MCF 10A (cell line): Measurements from ENCODE around the gene PPP1R26. TPM values are rescaled to one million over a fixed set of nuclear protein-coding genes. Genes with fewer than 3 reads are reported as not detected.
"Not testable (repeated sequence)": the region's sequence is repeated elsewhere in the genome, so short reads cannot be mapped to it uniquely, and the experiment has no call there.

Source experiments
- BruUV-seq: library from RNA; stranded (reverse); fragments of 400-500 nt; replicated peaks from 2 replicates; lab custom pipeline; 2021; lab: Mats Ljungman, UMichigan
- CTCF ChIA-PET: fragments of 300-600 bp; sonication (Branson Sonifier 250); formaldehyde crosslinking; extraction: SDS; loops from one replicate; lab custom pipeline; 2021; ENCODE audit warnings: antibody characterized with exemption, inconsistent platforms; lab: Yijun Ruan, JAX
- POLR2A ChIA-PET: fragments of 300-600, 350-650 bp; sonication (Branson Sonifier 250); formaldehyde crosslinking; extraction: SDS; loops from one replicate; lab custom pipeline; 2020; ENCODE audit warnings: antibody characterized with exemption, inconsistent platforms; lab: Yijun Ruan, JAX
- DNase-seq: peaks from one replicate; pipeline ENCODE4 v3.0.0-alpha.2; 2018; ENCODE audit not compliant: unreplicated experiment
- H3K27ac Mint-ChIP-seq: one replicate; pipeline ENCODE4 v1.8.0; 2022; ENCODE audit warnings: mild to moderate bottlenecking, low read depth, mixed read lengths; ENCODE audit not compliant: unreplicated experiment
- H3K27me3 Mint-ChIP-seq: one replicate; pipeline ENCODE4 v1.8.0; 2022; ENCODE audit warnings: mixed read lengths; ENCODE audit not compliant: insufficient read depth, unreplicated experiment
- H3K36me3 Mint-ChIP-seq: one replicate; pipeline ENCODE4 v1.8.0; 2022; ENCODE audit warnings: mild to moderate bottlenecking, moderate library complexity, mixed read lengths; ENCODE audit not compliant: insufficient read depth, unreplicated experiment
- H3K4me1 Mint-ChIP-seq: one replicate; pipeline ENCODE4 v1.8.0; 2022; ENCODE audit warnings: mixed read lengths; ENCODE audit not compliant: insufficient read depth, unreplicated experiment
- H3K4me3 Mint-ChIP-seq: one replicate; pipeline ENCODE4 v1.8.0; 2022; ENCODE audit warnings: mild to moderate bottlenecking, moderate library complexity, mixed read lengths; ENCODE audit not compliant: unreplicated experiment
- H3K9me3 Mint-ChIP-seq: one replicate; pipeline ENCODE4 v1.8.0; 2022; ENCODE audit warnings: mixed read lengths; ENCODE audit not compliant: unreplicated experiment
- intact Hi-C: fragments of 100-400 bp; cut with micrococcal nuclease; formaldehyde crosslinking; loops from 2 replicates; pipeline ENCODE4 v1.14.1; 2022
- total RNA-seq: library from RNA; stranded (reverse); gene quantifications from 2 replicates; pipeline ENCODE4 v1.2.3, GENCODE V29; 2022
- TF ChIP-seq, protein P1 (sequence below): fragments of 200-600 bp; IDR thresholded peaks from one replicate; pipeline ENCODE4 v1.8.0; 2022; ENCODE audit warnings: antibody characterized with exemption, mild to moderate bottlenecking; ENCODE audit not compliant: unreplicated experiment

PPP1R26 gene
- total RNA-seq, 1 experiment from 2014 or later, result 19.1 TPM

- Mint-ChIP-seq H3K9me3 (no peaks in the 10 kb centered on the region), H3K27me3 (peaks cover 25% of the 10 kb centered on the region), H3K4me1 (no peaks in the 10 kb centered on the region), H3K36me3 (no peaks in the 10 kb centered on the region), H3K4me3 (no peak overlapping the region), H3K27ac (no peak overlapping the region)
- TF ChIP-seq, protein P1, sequence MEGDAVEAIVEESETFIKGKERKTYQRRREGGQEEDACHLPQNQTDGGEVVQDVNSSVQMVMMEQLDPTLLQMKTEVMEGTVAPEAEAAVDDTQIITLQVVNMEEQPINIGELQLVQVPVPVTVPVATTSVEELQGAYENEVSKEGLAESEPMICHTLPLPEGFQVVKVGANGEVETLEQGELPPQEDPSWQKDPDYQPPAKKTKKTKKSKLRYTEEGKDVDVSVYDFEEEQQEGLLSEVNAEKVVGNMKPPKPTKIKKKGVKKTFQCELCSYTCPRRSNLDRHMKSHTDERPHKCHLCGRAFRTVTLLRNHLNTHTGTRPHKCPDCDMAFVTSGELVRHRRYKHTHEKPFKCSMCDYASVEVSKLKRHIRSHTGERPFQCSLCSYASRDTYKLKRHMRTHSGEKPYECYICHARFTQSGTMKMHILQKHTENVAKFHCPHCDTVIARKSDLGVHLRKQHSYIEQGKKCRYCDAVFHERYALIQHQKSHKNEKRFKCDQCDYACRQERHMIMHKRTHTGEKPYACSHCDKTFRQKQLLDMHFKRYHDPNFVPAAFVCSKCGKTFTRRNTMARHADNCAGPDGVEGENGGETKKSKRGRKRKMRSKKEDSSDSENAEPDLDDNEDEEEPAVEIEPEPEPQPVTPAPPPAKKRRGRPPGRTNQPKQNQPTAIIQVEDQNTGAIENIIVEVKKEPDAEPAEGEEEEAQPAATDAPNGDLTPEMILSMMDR, result no peak
- CTCF ChIA-PET, result interaction anchor here (1.1 to 1.2 kb wide), 2 partner anchors 53 to 73 kb away, joined by 4 read pairs; no protein-coding TSS in a partner anchor
- no peak for DNase-seq
- no TSS peak for BruUV-seq
- POLR2A ChIA-PET, result no interaction called here
- intact Hi-C loops, result no loop called here
Observed at GRCh38 chr9:135530146-135530545, 50.6 kb downstream of the PPP1R26 start.

DNA sequence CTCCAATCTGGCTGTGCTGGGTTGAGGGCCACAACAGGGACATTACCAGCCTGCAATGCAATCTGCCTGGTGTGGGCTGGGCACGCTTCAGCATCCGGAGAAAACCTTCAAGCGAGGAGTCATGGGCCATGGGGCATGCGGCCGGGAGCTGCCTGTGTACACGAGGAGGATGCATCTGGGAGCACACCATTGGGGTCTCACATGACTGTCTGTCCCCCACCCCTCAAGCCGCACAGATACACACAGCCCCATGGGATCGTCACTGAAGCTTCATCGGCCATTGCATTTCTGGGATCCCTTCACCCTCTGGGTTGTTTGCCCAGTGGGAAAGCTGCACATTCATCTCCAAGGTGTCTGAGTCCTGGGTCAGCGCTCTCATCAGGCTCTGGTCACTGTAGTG, 51.5 kb downstream of the PPP1R26 start:
- no peak overlapping the region for H3K4me3 Mint-ChIP-seq
- no peaks in the 10 kb centered on the region for H3K9me3 Mint-ChIP-seq
- TF ChIP-seq, protein P1, result no peak
- intact Hi-C loops, result no loop called here
- DNase-seq, result no peak
- no peak overlapping the region for H3K27ac Mint-ChIP-seq
- H3K27me3 Mint-ChIP-seq, result peaks cover 31% of the 10 kb centered on the region
- H3K36me3 Mint-ChIP-seq, result no peaks in the 10 kb centered on the region
- no TSS peak for BruUV-seq
- POLR2A ChIA-PET, result no interaction called here
- no peaks in the 10 kb centered on the region for H3K4me1 Mint-ChIP-seq
- CTCF ChIA-PET, result interaction anchor here (0.6 to 1.2 kb wide), 2 partner anchors 72 to 94 kb away, joined by 3 to 4 read pairs; no protein-coding TSS in a partner anchor

GRCh38 chr9:135533113-135533512, 53.5 kb downstream of the PPP1R26 start:
- no peak overlapping the region for H3K4me3 Mint-ChIP-seq
- no peaks in the 10 kb centered on the region for H3K9me3 Mint-ChIP-seq
- intact Hi-C loops, result no loop called here
- peaks cover 51% of the 10 kb centered on the region for H3K27me3 Mint-ChIP-seq
- TF ChIP-seq, protein P1, result no peak
- H3K36me3 Mint-ChIP-seq, result no peaks in the 10 kb centered on the region
- CTCF ChIA-PET, result no interaction called here
- H3K4me1 Mint-ChIP-seq, result no peaks in the 10 kb centered on the region
- H3K27ac Mint-ChIP-seq, result no peak overlapping the region
- DNase-seq, result no peak
- BruUV-seq, result no TSS peak
- POLR2A ChIA-PET, result no interaction called here

DNA sequence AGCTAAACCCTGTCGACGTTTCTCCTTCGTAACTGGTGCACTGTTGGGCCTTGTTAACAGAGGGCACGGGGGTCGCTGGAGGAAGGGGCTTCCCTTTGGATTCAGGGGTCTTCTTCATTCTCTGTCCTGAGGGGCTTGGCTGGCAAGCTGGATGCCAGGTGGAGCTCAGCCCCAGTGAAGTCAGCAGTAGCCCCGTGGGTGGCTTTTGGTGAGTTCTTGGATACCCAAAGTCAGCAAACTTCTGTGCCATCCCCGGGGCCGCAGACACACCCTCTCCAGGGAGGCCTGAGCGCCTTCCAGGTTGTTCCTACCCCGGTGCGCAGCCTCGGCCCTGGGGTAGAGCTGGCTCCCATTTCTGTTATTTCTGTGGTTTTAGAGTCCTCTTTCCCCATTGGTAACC, 54.1 kb downstream of the PPP1R26 start:
- Mint-ChIP-seq H3K27me3 (peaks cover 57% of the 10 kb centered on the region), H3K4me3 (no peak overlapping the region), H3K36me3 (no peaks in the 10 kb centered on the region), H3K4me1 (no peaks in the 10 kb centered on the region), H3K27ac (no peak overlapping the region), H3K9me3 (no peaks in the 10 kb centered on the region)
- POLR2A ChIA-PET, result no interaction called here
- CTCF ChIA-PET, result no interaction called here
- no peak for DNase-seq
- intact Hi-C loops, result no loop called here
- no TSS peak for BruUV-seq
- TF ChIP-seq, protein P1, result no peak

- POLR2A ChIA-PET, H3K27ac Mint-ChIP-seq, intact Hi-C loops, DNase-seq, BruUV-seq, H3K9me3 Mint-ChIP-seq, H3K4me1 Mint-ChIP-seq, H3K4me3 Mint-ChIP-seq, H3K36me3 Mint-ChIP-seq, CTCF ChIA-PET: not testable (repeated sequence)
- H3K27me3 Mint-ChIP-seq, result peaks cover 62% of the 10 kb centered on the region
Observed at GRCh38 chr9:135534192-135534711, 54.7 kb downstream of the PPP1R26 start.

DNA sequence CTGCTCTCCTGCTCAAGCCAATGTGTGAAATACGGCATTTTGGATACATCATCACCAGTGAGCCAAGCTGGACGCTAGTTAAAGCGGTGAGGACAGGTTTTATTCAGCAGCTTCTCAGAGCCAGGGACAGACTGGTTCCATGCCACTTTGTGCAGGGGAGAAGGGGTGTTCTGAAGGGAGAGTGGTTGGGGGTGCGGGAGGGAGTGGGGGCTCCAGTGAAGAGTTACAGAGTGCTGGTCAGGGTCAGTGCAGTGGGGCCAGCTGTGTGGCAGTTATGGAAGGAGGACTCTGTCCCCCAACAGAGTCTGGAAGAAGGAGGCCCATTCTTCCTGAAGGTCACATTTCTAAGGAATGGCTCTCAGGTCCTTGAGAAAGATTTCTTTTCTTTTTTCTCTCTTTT, 55.2 kb downstream of the PPP1R26 start:
- intact Hi-C loops, POLR2A ChIA-PET, CTCF ChIA-PET, H3K4me1 Mint-ChIP-seq, H3K4me3 Mint-ChIP-seq, H3K36me3 Mint-ChIP-seq, H3K27ac Mint-ChIP-seq, BruUV-seq, DNase-seq, H3K9me3 Mint-ChIP-seq: not testable (repeated sequence)
- H3K27me3 Mint-ChIP-seq, result peaks cover 68% of the 10 kb centered on the region
